Measurements from ENCODE around the gene UTP18. TPM values are rescaled to one million over a fixed set of nuclear protein-coding genes. Genes with fewer than 3 reads are reported as not detected.

The UTP18 gene
- total and polyA plus RNA-seq, 2 of the 8 experiments (the other 6 are each of a cell fraction or from before 2014, with no cell fraction given): 17.9 to 85.7 TPM

DNA sequence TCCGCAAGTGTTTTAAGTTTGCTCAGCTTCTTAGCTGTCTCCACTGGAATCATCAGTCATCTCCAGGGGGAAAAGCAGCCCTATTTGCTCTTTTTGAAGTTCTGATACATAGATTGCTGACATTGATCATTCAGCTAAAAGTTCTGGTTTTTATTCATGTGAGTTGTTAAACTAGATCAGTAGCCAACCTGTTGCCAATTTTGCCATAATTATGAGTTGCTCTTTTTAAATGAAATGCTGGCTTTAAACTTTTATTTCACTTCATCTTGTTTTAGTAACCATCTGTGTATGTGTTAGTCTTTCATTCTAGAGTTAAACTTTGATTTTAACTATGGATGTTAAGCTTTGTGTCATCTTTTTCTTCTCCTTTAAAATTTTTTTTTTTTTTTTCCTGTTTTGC is 12.5 kb downstream of the UTP18 start:
- POLR2A ChIA-PET (ENCODE audit: partially characterized antibody): interaction anchor here (0.8 to 8.8 kb wide), 2 partner anchors 12 to 18 kb away, joined by 3 to 43 read pairs; partner anchors contain the start of genes MBTD1 and UTP18
- Histone ChIP-seq H3K79me2 (ENCODE audit: control insufficient read depth in 1 of 2, insufficient read depth in 2 of 2, low read length in 2 of 2) (peaks cover 2 to 52% of the 10 kb centered on the region in 2 experiments; a peak in 3 of 4 replicates), H3K18ac (ENCODE audit: extremely low read depth, low read length) (no peak overlapping the region), H2AFZ (ENCODE audit: low read length) (no peak overlapping the region), H3K4me2 (ENCODE audit: insufficient read depth in 1 of 2, low read depth in 2 of 2, low read length in 2 of 2) (no peak overlapping the region), H4K91ac (replicated peaks; ENCODE audit: insufficient read length, low read length) (no peak overlapping the region), H3K23me2 (ENCODE audit: low read depth, low read length) (no peaks in the 10 kb centered on the region), H2BK120ac (replicated peaks; ENCODE audit: low read depth, low read length) (no peak overlapping the region), H3K27ac (ENCODE audit: low read depth, low read length) (no peak overlapping the region), H2BK5ac (ENCODE audit: low read depth, low read length) (no peak overlapping the region), H2BK15ac (ENCODE audit: low read length) (no peak overlapping the region), H3K56ac (replicated peaks; ENCODE audit: insufficient read length, low read depth, low read length) (no peak overlapping the region), H3K27me3 (replicated peaks in 1 of 4; ENCODE audit: control insufficient read depth in 3 of 4, extremely low read depth in 1 of 4, insufficient read depth in 3 of 4, low read length in 3 of 4) (no peaks in the 10 kb centered on the region), H2BK12ac (ENCODE audit: low read depth, low read length) (no peak overlapping the region), H3K9me3 (ENCODE audit: insufficient read depth in 2 of 2, low read depth in 1 of 2, low read length in 1 of 2) (no peaks in the 10 kb centered on the region), H3K4me1 (replicated peaks in 1 of 4; ENCODE audit: control insufficient read depth in 3 of 4, insufficient read depth in 4 of 4, low read length in 3 of 4) (no peaks in the 10 kb centered on the region), H3K4me3 (ENCODE audit: extremely low read depth in 1 of 4, insufficient read depth in 2 of 4, low read depth in 3 of 4, low read length in 4 of 4) (no peak overlapping the region), H2BK20ac (ENCODE audit: low read length) (no peak overlapping the region), H3K9ac (replicated peaks in 1 of 4; ENCODE audit: extremely low read depth in 1 of 4, low read depth in 3 of 4, low read length in 3 of 4) (no peak overlapping the region), H3K14ac (ENCODE audit: insufficient read length) (no peak overlapping the region), H3K4ac (replicated peaks; ENCODE audit: insufficient read length, low read depth, low read length) (no peak overlapping the region), H4K5ac (ENCODE audit: insufficient read length, low read depth, low read length) (no peak overlapping the region), H4K20me1 (replicated peaks in 1 of 2; ENCODE audit: control insufficient read depth in 1 of 2, insufficient read depth in 2 of 2, low read length in 2 of 2) (peaks cover 3 to 11% of the 10 kb centered on the region in 2 experiments), H4K8ac (ENCODE audit: extremely low read depth, insufficient read depth, low read length) (no peak overlapping the region), H3K36me3 (ENCODE audit: control insufficient read depth in 2 of 4, insufficient read depth in 4 of 4, low read length in 3 of 4) (peaks cover 17 to 82% (median 51%) of the 10 kb centered on the region in 4 experiments), H3K79me1 (ENCODE audit: low read depth, low read length) (no peaks in the 10 kb centered on the region), H2AK5ac (ENCODE audit: low read depth, low read length) (no peak overlapping the region), H3K23ac (ENCODE audit: insufficient read length) (peak overlapping the region; percentile 83)
- TF ChIP-seq RAD21 (IDR thresholded peaks at IDR 0.05 in 1 of 2, conservative IDR thresholded peaks at IDR 0.05 in 1 of 2; ENCODE audit: low read depth in 2 of 2, low read length in 2 of 2): no peak
- no peak for TF ChIP-seq YY1 (IDR thresholded peaks at IDR 0.05; ENCODE audit: low read depth, low read length)
- TF ChIP-seq MAX (IDR thresholded peaks at IDR 0.05): no peak
- no peak for TF ChIP-seq CREB1 (IDR thresholded peaks at IDR 0.05)
- no peak for TF ChIP-seq TBP (IDR thresholded peaks at IDR 0.05; ENCODE audit: low read depth, low read length)
- no peak for TF ChIP-seq CBX5 (IDR thresholded peaks at IDR 0.05; ENCODE audit: low read depth, low read length)
- DNase-seq (ENCODE audit: low read depth in 1 of 2, low spot score in 2 of 2): no peak
- CTCF ChIA-PET (ENCODE audit: partially characterized antibody): interaction anchor here (1.0 to 1.6 kb wide), 2 partner anchors 14 to 25 kb away, joined by 3 to 5 read pairs; no protein-coding TSS in a partner anchor
- FAIRE-seq: no peak
- WGBS, 2 experiments (ENCODE audit: extremely low coverage in 1 of 2, insufficient coverage in 1 of 2, insufficient read length in 1 of 2, insufficient replicate concordance in 2 of 2, low coverage in 1 of 2, low lambda C conversion rate in 2 of 2, missing lambda C conversion rate in 1 of 2): 96% methylated on average over 1 of the region's 1 CpG; no CpG with 5 or more reads in 1 of the 2 experiments
